WI38 (cell line): ENCODE measurements around the gene EIF4G1.
"Not testable (repeated sequence)": the region's sequence is repeated elsewhere in the genome, so short reads cannot be mapped to it uniquely, and the experiment has no call there.

ENCODE experiments used
- H3K4me3 ChIP-seq: 2 replicates; pipeline ENCODE4 v1.5.1; 2011; ENCODE audit warnings: low read depth, mild to moderate bottlenecking, control low read depth, low read length
- CTCF ChIP-seq: IDR thresholded peaks from 2 replicates; pipeline ENCODE4 v1.5.1; 2012; ENCODE audit warnings: low read depth, mild to moderate bottlenecking, control low read depth, low read length

The EIF4G1 gene

GRCh38 chr3:184335661-184336546 is 21.5 kb downstream of the EIF4G1 start:
- no peak for TF ChIP-seq CTCF

GRCh38 chr3:184336547-184337398 is 22.4 kb downstream of the EIF4G1 start:
- H3K4me3 ChIP-seq = peak overlapping the region; percentile 66
- TF ChIP-seq CTCF = no peak

More at GRCh38 chr3:184335661-184336546, 21.5 kb downstream of the EIF4G1 start:
- peak overlapping the region; percentile 66 for H3K4me3 ChIP-seq

GRCh38 chr3:184337399-184337714 is 23.0 kb downstream of the EIF4G1 start, which contains the start of gene FAM131A:
Gene FAM131A (plus strand): TSS chr3:184337600. CDS start chr3:184337631, 31 bp downstream.
- TF ChIP-seq CTCF = no peak
- peak within 1 kb of the TSS; percentile 66 for H3K4me3 ChIP-seq

- TF ChIP-seq CTCF = no peak
- no peak overlapping the region for H3K4me3 ChIP-seq
Measured at GRCh38 chr3:184337981-184338380, 23.6 kb downstream of the EIF4G1 start.

- H3K4me3 ChIP-seq = no peak overlapping the region
- TF ChIP-seq CTCF = no peak; the same call in 1 of the 2 replicates
Measured at GRCh38 chr3:184338511-184338945, 24.1 kb downstream of the EIF4G1 start.

- no peak overlapping the region for H3K4me3 ChIP-seq
- no peak for TF ChIP-seq CTCF
Measured at GRCh38 chr3:184339001-184339400, 24.6 kb downstream of the EIF4G1 start.

GRCh38 chr3:184339451-184340135 is 25.2 kb downstream of the EIF4G1 start:
- H3K4me3 ChIP-seq = not testable (repeated sequence)
